ENCODE data around the gene MSRB1. TPM values are rescaled to one million over a fixed set of nuclear protein-coding genes. Genes with fewer than 3 reads are reported as not detected.

The MSRB1 gene
- total and polyA plus RNA-seq, 2 of the 8 experiments (the other 6 are each of a cell fraction or from before 2014, with no cell fraction given) = 28.2 to 51.4 TPM

GRCh38 chr16:1984347-1985225 is 41.6 kb upstream of the MSRB1 start:
- Histone ChIP-seq H4K91ac (replicated peaks; ENCODE audit: insufficient read length, low read length) (no peak overlapping the region), H3K4me2 (ENCODE audit: insufficient read depth in 1 of 2, low read depth in 2 of 2, low read length in 2 of 2) (peak overlapping the region; percentile 58 to 85), H3K14ac (ENCODE audit: insufficient read length) (no peak overlapping the region), H4K5ac (ENCODE audit: insufficient read length, low read depth, low read length) (no peak overlapping the region), H2BK15ac (ENCODE audit: low read length) (no peak overlapping the region), H3K9ac (replicated peaks in 1 of 4; ENCODE audit: extremely low read depth in 1 of 4, low read depth in 3 of 4, low read length in 3 of 4) (peak overlapping the region; percentile 70 to 91 (median 84)), H2BK20ac (ENCODE audit: low read length) (no peak overlapping the region), H3K36me3 (ENCODE audit: control insufficient read depth in 2 of 4, insufficient read depth in 4 of 4, low read length in 3 of 4) (peaks cover 2 to 5% (median 3%) of the 10 kb centered on the region in 4 experiments; a peak in 3 of 8 replicates), H3K23ac (ENCODE audit: insufficient read length) (no peak overlapping the region), H2BK5ac (ENCODE audit: low read depth, low read length) (no peak overlapping the region), H2AFZ (ENCODE audit: low read length) (no peak overlapping the region), H2AK5ac (ENCODE audit: low read depth, low read length) (peak overlapping the region; percentile 39; the same call in 1 of the 2 replicates), H3K4ac (replicated peaks; ENCODE audit: insufficient read length, low read depth, low read length) (peak overlapping the region; percentile 33), H2BK120ac (replicated peaks; ENCODE audit: low read depth, low read length) (no peak overlapping the region), H4K20me1 (replicated peaks in 1 of 2; ENCODE audit: control insufficient read depth in 1 of 2, insufficient read depth in 2 of 2, low read length in 2 of 2) (peaks cover 0 to 14% of the 10 kb centered on the region in 2 experiments), H3K79me2 (ENCODE audit: control insufficient read depth in 1 of 2, insufficient read depth in 2 of 2, low read length in 2 of 2) (peaks cover 0 to 9% of the 10 kb centered on the region in 2 experiments; a peak in 1 of 4 replicates), H3K27me3 (replicated peaks in 1 of 4; ENCODE audit: control insufficient read depth in 3 of 4, extremely low read depth in 1 of 4, insufficient read depth in 3 of 4, low read length in 3 of 4) (peaks cover 9 to 50% (median 47%) of the 10 kb centered on the region in 4 experiments; a peak in 6 of 7 replicates), H3K4me3 (ENCODE audit: extremely low read depth in 1 of 4, insufficient read depth in 2 of 4, low read depth in 3 of 4, low read length in 4 of 4) (peak overlapping the region; percentile 52 to 96 (median 73)), H4K8ac (ENCODE audit: extremely low read depth, insufficient read depth, low read length) (peak overlapping the region; percentile 89), H3K27ac (ENCODE audit: low read depth, low read length) (peak overlapping the region; percentile 43; the same call in 1 of the 2 replicates), H3K18ac (ENCODE audit: extremely low read depth, low read length) (no peak overlapping the region), H3K79me1 (ENCODE audit: low read depth, low read length) (no peaks in the 10 kb centered on the region), H3K56ac (replicated peaks; ENCODE audit: insufficient read length, low read depth, low read length) (peak overlapping the region; percentile 26), H3K23me2 (ENCODE audit: low read depth, low read length) (peaks cover 26% of the 10 kb centered on the region), H3K9me3 (ENCODE audit: insufficient read depth in 2 of 2, low read depth in 1 of 2, low read length in 1 of 2) (no peaks in the 10 kb centered on the region), H2BK12ac (ENCODE audit: low read depth, low read length) (no peak overlapping the region), H3K4me1 (replicated peaks in 1 of 4; ENCODE audit: control insufficient read depth in 3 of 4, insufficient read depth in 4 of 4, low read length in 3 of 4) (peaks cover 3 to 43% (median 28%) of the 10 kb centered on the region in 4 experiments)
- no peak for FAIRE-seq
- TF ChIP-seq ASH2L (IDR thresholded peaks at IDR 0.05; ENCODE audit: low read length) (peak; percentile 50), RBBP5 (IDR thresholded peaks at IDR 0.05; ENCODE audit: borderline replicate concordance, low read depth, low read length) (0 out of 2 replicates have a peak, but pooled peaks have one; percentile 1), KDM5A (IDR thresholded peaks at IDR 0.05; ENCODE audit: low read length) (0 out of 2 replicates have a peak, but pooled peaks have one; percentile 17), PHF8 (conservative IDR thresholded peaks at IDR 0.05; ENCODE audit: low read depth, low read length) (peak; percentile 99; the same call in 1 of the 2 replicates), CBX8 (IDR thresholded peaks at IDR 0.05; ENCODE audit: borderline replicate concordance, low read depth, low read length) (no peak)
- ChIA-PET POLR2A (ENCODE audit: partially characterized antibody) (interaction anchor here (0.6 to 28.2 kb wide), 16 partner anchors 8 to 279 kb away, joined by 3 to 736 read pairs (median 4); partner anchors contain the start of genes NDUFB10, NTHL1, PGP and RNF151), CTCF (ENCODE audit: partially characterized antibody) (interaction anchor here (1.5 kb wide), 1 partner anchor 19 kb away, joined by 4 read pairs; no protein-coding TSS in a partner anchor)
- WGBS, 2 experiments (ENCODE audit: extremely low coverage in 1 of 2, insufficient coverage in 1 of 2, insufficient read length in 1 of 2, insufficient replicate concordance in 2 of 2, low coverage in 1 of 2, low lambda C conversion rate in 2 of 2, missing lambda C conversion rate in 1 of 2) = 15% methylated on average over 42 of the region's 58 CpGs; no CpG with 5 or more reads in 1 of the 2 experiments
- DNase-seq (ENCODE audit: low read depth in 1 of 2, low spot score in 2 of 2) = no peak

All from H1 (cell line).